Measurements from ENCODE around the gene C6orf89. TPM values are rescaled to one million over a fixed set of nuclear protein-coding genes. Genes with fewer than 3 reads are reported as not detected.
A peak's percentile ranks its signal among the peaks of the same experiment; 100 is the strongest.

Gene C6orf89, protein sequence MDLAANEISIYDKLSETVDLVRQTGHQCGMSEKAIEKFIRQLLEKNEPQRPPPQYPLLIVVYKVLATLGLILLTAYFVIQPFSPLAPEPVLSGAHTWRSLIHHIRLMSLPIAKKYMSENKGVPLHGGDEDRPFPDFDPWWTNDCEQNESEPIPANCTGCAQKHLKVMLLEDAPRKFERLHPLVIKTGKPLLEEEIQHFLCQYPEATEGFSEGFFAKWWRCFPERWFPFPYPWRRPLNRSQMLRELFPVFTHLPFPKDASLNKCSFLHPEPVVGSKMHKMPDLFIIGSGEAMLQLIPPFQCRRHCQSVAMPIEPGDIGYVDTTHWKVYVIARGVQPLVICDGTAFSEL
- total RNA-seq = 10 to 100 TPM; 27.2 to 27.7 (median 27.4) TPM

DNA sequence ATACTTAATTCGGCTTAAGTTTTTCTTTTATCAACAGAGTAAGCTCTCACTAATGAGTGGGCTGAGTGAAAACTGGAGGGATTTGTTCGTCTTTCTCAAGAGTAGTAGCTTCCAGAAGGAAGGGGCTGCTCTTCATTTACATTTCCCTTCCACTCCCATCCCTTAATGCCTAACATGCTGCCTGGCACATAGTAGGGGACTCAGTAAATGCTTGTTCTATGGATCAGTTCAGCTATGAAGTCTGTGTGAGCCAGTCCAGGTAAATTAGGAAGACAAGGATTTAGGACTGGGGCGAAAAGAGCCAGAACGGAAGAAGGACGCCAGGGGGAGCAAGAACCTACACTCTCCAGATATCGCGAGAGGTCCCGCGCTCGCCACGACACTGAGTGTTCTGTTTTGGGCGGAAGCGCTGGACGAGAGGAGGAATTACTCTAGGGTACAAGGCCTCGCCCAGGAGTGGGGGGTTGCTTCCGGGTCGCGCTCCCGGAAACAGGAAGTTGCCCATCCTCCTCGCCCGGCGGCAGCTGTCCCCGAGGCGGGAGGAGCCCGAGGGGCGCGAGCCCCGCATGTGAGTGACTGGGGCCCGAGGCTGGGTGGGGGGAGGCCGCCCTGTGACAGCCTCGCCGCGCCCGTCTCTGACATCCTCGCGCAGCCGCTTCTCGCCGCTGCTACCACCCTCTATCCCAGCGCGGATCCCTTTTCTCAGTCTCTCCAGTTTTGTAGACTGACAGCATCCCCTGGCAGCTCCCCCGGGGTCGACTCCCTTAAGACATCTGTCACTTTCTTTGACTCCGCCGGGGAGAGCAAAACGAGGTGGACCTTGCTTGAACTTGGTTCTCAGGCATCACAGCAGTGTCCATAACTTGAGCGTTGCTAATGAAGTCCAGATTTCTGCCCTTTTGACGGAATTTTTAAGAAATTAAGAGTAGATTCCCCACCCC is at the start of gene C6orf89:
TSS of gene C6orf89 (plus strand) at position 492 of the 941 bp plus-strand sequence. CDS start 13,493 bp downstream, outside the sequence.
- ATAC-seq (peak; percentile 99), DNase-seq (peak; percentile 96)
- no peaks in the 10 kb centered on the region for H3K36me3 Mint-ChIP-seq (ENCODE audit: insufficient read depth)
- H3K27me3 Mint-ChIP-seq (ENCODE audit: low read depth) = no peaks in the 10 kb centered on the region
- peaks cover 33% of the 10 kb centered on the region for H3K4me1 Mint-ChIP-seq (ENCODE audit: low read depth)
- no peaks in the 10 kb centered on the region for H3K9me3 Mint-ChIP-seq
- H3K4me3 Mint-ChIP-seq = peak within 1 kb of the TSS; percentile 93

DNA sequence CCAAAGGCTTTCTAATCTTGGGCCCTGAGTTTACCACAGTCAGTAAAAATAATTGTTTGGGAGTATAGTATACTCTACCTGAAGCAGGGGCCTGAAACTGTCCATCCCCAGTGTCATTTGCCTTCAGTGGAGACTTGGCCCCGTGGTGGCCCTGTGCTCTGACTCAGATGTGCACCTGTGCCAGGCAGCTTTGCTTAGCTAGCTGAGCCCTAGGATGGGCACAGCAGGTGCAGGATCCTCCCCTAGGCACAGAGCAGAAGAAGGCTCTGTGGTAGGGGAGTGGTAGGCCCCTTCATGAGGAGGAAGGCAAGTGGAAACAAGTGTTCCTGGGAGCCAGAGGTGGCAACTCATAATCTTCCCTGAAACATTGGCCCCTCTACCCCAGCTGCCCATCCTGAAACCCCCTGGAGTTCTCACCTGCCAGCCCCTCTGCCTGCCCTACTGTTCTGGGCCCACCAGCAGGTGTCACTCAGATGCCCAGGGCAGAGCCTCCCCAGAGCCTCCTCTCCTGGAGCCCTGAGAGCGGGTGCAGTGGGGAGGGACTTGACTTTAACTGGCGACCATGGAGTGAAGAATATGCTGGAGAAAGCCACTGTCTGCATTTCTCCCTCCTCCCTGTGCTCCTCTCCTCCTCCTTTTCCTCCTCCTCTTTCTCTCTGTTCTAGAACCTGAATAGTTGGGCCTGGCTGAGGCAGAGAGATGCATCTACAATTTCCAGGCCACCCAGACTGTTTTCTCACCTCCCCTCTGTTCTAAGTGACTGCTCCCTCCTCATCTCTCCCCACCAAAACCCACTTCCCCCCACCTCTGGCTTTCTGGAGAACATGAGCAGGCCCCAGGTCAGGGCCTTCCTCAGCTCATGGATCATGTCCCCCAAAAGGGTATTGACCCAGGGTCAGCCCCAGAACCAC is 49.4 kb upstream of the C6orf89 start:
- no peaks in the 10 kb centered on the region for H3K36me3 Mint-ChIP-seq (ENCODE audit: insufficient read depth)

DNA sequence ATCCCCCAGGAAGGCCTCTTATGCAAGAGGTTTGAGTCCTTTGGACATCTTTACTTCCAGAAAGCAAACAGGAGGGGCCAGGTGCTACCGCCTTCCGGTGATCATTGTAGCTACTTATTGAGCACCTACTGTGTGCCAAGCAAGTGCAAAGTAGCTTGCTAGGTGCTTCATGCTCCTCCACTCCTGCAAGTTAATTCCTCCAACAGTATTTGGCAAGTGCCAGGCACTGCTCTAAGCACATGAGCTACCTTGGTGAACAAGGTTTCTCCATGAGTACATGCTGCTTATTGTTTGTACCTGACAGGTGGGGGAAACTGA is 48.8 kb upstream of the C6orf89 start:
- peaks cover 8% of the 10 kb centered on the region for H3K4me1 Mint-ChIP-seq (ENCODE audit: low read depth)
- no peaks in the 10 kb centered on the region for H3K36me3 Mint-ChIP-seq (ENCODE audit: insufficient read depth)
- H3K9me3 Mint-ChIP-seq = no peaks in the 10 kb centered on the region
- DNase-seq = no peak
- H3K27me3 Mint-ChIP-seq (ENCODE audit: low read depth) = peaks cover 27% of the 10 kb centered on the region
- no peak for ATAC-seq
- no peak overlapping the region for H3K4me3 Mint-ChIP-seq

More for the DNA sequence above, 49.4 kb upstream of the C6orf89 start:
- ATAC-seq (no peak), DNase-seq (no peak)
- peaks cover 27% of the 10 kb centered on the region for H3K27me3 Mint-ChIP-seq (ENCODE audit: low read depth)
- H3K4me3 Mint-ChIP-seq = no peak overlapping the region
- H3K4me1 Mint-ChIP-seq (ENCODE audit: low read depth) = peaks cover 8% of the 10 kb centered on the region
- H3K9me3 Mint-ChIP-seq = no peaks in the 10 kb centered on the region

DNA sequence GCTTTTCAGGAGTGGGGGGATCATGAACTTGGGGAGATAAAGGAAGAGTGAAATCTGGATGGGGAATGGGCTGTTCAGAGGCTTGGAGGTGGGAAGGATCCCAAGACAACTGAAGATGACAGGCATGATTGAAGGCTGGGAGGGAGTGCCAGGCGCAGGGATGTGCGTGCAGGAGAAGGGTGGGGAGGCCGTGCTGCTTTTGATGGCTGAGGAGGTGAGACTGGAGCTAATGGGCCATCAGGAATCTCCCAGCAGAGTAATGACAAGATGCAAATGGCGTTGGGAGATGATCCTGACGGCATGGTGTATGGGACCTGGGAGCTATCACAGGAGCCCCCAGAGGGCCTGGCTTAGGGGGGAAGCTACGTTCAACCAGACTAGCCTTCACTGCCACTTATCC is 48.1 kb upstream of the C6orf89 start:
- H3K27me3 Mint-ChIP-seq (ENCODE audit: low read depth) = peaks cover 27% of the 10 kb centered on the region
- H3K36me3 Mint-ChIP-seq (ENCODE audit: insufficient read depth) = no peaks in the 10 kb centered on the region
- no peaks in the 10 kb centered on the region for H3K9me3 Mint-ChIP-seq
- no peak for DNase-seq
- H3K4me3 Mint-ChIP-seq = no peak overlapping the region
- no peak for ATAC-seq
- H3K4me1 Mint-ChIP-seq (ENCODE audit: low read depth) = peaks cover 8% of the 10 kb centered on the region

DNA sequence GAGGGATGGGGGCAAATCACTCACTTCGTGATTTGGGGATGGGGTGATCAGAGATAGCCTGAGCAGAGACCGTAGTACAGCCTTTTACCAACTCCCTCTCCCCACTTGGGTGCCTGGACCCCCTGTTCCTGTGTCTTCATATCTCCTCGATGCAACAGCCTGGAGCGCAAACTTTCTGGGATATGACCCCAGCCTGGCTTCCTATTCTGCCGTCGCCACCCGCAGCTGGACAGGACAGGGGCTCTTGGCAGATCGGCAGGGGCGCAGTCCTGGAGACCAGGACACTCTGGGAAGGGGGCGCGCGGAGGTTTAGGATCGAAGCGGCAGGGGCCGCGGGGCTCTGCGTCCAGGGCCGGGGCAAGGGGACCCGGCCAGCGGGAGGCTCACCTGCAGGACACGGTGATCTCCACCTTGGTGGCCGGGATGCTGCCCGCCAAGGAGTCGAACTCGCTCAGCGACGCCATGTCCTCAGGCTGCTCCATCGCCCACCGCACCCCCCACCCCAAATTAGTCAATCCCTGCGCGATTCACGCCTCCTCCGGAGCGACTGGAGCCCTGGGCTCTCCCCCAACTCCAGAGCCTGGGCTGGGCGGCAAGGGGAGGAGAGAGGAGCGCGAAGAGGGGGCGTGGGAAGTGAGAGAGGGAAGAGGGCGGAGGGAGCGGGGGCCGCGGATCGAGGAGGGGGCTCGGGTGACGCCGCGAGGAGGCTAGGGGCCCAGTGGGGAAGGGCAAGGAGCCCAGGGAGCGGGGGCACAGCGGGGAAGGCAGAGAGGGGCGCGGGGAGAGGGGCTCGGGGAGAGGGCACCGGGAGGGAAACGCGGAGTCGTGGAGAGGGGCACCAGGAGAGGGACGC is 46.6 kb upstream of the C6orf89 start, which contains the start of gene CPNE5:
TSS of gene CPNE5 (minus strand) at position 549 of the 853 bp plus-strand sequence. CDS start at position 482, 67 bp downstream.
- H3K9me3 Mint-ChIP-seq = no peaks in the 10 kb centered on the region
- H3K27me3 Mint-ChIP-seq (ENCODE audit: low read depth) = peaks cover 29% of the 10 kb centered on the region
- peaks cover 8% of the 10 kb centered on the region for H3K4me1 Mint-ChIP-seq (ENCODE audit: low read depth)
- H3K4me3 Mint-ChIP-seq = peak within 1 kb of the TSS; percentile 76
- no peaks in the 10 kb centered on the region for H3K36me3 Mint-ChIP-seq (ENCODE audit: insufficient read depth)
- peak; percentile 13 to 30 for ATAC-seq
- no peak for DNase-seq

DNA sequence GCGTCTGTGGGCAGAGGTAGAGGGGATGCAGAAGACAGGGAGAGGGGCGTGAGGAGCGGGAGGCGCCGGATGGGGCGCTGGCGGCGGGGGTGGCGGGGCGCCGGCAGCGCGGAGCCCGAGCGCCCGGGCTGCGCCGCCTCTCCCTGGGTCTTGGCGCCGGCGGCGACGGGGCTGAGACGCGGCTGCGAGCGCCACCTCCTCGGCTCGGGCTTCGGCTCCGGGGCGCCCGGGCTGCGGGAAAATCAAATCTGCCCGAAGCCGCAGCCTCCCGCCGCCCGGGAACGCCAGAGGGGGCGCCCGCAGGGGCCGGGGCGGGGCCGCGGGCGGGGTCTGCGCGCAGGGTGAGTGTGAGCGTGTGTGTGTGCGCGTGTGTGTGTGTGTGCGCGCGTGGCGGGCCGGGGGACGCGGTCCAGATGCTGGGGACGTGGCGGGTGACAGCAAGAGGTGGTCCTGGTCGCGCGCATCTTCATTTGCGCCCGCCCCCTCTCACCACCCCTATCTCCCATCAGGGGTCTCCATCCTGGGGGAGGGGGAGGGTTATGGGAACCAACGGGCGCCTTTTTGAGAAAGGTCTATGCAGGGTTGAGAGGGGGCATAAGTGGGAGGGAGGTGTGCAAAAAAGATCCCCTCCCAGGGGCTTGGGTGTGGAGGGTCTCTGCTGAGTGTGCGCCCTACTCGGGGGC is 45.9 kb upstream of the C6orf89 start:
- no peaks in the 10 kb centered on the region for H3K9me3 Mint-ChIP-seq
- H3K27me3 Mint-ChIP-seq (ENCODE audit: low read depth) = peaks cover 29% of the 10 kb centered on the region
- H3K36me3 Mint-ChIP-seq (ENCODE audit: insufficient read depth) = no peaks in the 10 kb centered on the region
- ATAC-seq (peak; percentile 73 to 75), DNase-seq (peak; percentile 39)
- peaks cover 8% of the 10 kb centered on the region for H3K4me1 Mint-ChIP-seq (ENCODE audit: low read depth)
- H3K4me3 Mint-ChIP-seq = peak overlapping the region; percentile 76

DNA sequence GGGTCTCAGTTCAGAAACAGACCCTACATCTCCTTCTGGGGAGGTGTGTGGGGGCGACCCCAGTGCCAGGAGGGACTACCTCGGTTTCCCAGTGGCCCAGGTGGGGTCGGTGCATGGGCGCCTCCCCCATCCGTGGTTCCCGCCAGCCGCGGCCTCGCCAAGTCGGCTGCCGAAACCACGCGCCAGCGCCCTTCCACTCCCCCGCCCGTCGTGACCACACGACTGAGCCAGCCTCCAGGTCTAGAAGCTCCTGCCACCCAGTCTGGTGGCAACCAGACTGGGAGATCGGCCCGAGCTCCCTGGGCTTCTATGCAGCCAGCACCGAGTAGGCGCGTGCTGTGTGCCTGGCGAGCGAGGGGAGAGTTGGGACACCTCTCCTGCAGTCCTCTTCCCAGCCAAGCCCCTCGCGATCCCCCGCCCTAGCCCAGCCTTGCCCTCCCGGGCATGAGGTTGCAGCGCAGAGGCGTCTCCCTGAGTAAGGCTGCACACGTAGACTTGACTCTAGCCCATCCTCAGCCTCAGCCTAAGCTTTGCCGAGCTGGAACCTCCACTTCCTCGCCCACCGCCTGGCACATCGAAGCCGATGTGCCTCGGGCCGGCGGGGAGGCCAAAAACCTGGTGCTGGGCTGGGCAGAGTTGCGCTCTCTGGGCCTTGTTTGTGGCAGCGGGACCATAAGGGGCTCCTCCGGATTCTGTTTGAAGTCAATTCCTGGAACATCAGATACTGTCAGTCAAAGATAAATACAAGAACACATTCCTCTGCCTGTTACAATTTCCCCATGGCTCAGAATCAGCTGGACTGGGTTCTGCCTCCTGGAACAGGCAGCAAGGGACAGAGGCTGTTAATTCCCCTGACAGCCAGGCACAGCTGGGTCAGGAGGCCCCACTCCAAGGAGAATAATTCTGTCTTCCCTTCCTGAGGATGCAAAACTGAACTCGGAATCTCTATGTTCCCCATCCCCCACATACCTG is 45.0 kb upstream of the C6orf89 start:
- Mint-ChIP-seq H3K4me3 (peak overlapping the region; percentile 76), H3K36me3 (ENCODE audit: insufficient read depth) (no peaks in the 10 kb centered on the region), H3K27me3 (ENCODE audit: low read depth) (peaks cover 29% of the 10 kb centered on the region), H3K9me3 (no peaks in the 10 kb centered on the region), H3K4me1 (ENCODE audit: low read depth) (peaks cover 8% of the 10 kb centered on the region)
- DNase-seq (peak; percentile 15), ATAC-seq (peak; percentile 43 to 47)

DNA sequence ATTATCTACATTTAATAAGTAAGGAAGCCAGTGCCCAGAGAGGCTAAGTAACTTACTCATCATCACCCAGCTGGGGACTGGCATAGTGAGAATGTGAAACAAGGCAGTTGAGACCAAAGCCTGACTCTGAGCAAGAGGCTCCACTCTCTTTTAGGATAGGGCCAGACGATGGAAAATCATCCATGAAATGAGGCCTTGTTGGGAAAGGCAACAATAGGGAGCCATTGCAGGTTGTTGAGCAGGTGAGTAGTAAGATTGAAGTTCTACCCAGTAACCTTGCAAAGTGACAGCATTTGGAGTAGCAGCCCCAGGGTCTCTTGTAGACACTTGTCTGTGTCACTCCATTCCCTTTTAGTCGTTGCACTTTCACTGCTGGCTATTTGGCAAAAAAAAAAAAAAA is 44.0 kb upstream of the C6orf89 start:
- no peaks in the 10 kb centered on the region for H3K36me3 Mint-ChIP-seq (ENCODE audit: insufficient read depth)
- no peak overlapping the region for H3K4me3 Mint-ChIP-seq
- no peak for ATAC-seq
- H3K27me3 Mint-ChIP-seq (ENCODE audit: low read depth) = peaks cover 29% of the 10 kb centered on the region
- DNase-seq = no peak
- no peaks in the 10 kb centered on the region for H3K9me3 Mint-ChIP-seq
- peaks cover 8% of the 10 kb centered on the region for H3K4me1 Mint-ChIP-seq (ENCODE audit: low read depth)

DNA sequence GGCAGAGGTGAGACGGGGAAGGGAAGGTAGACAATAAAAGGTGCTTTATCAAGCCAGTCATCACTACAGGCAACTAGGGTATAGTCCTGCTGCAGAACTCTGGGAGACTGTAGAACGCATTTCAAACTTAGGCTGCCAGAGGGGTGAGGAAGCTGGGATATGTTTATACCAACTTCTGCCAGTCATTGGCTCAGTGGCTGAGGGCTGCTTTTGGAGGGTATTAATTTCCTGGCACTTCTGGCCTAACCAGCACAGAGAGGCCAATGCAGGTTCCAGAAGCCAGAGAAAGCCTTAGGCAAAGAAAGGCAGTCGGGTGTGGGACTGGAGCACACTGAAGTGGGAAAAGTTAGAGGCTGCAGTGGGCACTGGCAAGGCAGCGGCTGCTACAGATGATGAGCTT is 42.6 kb upstream of the C6orf89 start:
- ATAC-seq (no peak), DNase-seq (no peak)
- H3K4me3 Mint-ChIP-seq = no peak overlapping the region
- peaks cover 8% of the 10 kb centered on the region for H3K4me1 Mint-ChIP-seq (ENCODE audit: low read depth)
- no peaks in the 10 kb centered on the region for H3K9me3 Mint-ChIP-seq
- H3K36me3 Mint-ChIP-seq (ENCODE audit: insufficient read depth) = no peaks in the 10 kb centered on the region
- peaks cover 19% of the 10 kb centered on the region for H3K27me3 Mint-ChIP-seq (ENCODE audit: low read depth)

DNA sequence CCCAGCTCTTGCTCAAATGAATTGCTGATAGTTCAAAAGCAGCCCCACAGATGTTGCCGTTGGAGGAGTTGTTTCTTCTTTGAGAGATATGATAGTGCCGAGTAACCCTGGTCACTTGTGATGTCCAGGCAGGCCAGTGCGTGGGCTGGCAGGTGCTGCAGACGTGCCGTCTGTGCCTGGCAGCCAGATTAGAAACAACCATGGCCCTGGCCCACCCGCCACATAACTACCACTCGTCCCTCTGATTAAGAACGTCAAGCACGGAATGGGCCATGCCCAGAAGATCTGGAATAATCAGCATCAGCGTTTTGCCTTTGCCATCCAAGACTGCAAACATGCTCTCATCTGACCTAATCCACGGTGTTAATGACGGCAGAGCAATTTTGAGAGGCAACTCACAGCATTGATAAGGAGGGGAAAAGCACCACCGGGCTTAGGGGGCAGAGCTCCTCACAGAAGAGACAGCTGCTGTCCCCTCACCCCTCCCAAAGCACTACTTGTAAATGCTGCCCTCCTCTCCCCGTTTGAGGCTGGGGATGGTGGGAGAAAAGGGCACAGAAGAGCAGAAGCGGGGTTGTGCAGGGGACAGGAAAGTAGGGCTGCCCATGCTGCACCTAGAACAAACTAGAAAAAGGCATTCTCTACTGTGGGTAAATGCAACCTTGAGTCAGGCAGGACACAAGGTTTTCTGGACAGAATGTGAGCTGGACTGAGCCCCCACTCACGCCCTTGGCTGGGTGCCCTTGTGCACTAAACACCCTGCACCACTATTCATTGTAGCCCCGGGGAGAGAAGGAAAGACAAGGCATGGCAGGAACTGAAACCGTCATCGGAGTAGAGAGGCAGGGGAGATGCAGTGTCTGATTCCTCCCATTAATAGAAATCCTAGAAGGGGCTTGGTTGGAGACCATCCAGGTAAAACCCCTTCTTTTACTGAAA is 41.3 kb upstream of the C6orf89 start:
- ATAC-seq (no peak), DNase-seq (no peak)
- H3K4me3 Mint-ChIP-seq = no peak overlapping the region
- H3K36me3 Mint-ChIP-seq (ENCODE audit: insufficient read depth) = peaks cover 6% of the 10 kb centered on the region
- peaks cover 12% of the 10 kb centered on the region for H3K27me3 Mint-ChIP-seq (ENCODE audit: low read depth)
- no peaks in the 10 kb centered on the region for H3K9me3 Mint-ChIP-seq
- peaks cover 7% of the 10 kb centered on the region for H3K4me1 Mint-ChIP-seq (ENCODE audit: low read depth)

DNA sequence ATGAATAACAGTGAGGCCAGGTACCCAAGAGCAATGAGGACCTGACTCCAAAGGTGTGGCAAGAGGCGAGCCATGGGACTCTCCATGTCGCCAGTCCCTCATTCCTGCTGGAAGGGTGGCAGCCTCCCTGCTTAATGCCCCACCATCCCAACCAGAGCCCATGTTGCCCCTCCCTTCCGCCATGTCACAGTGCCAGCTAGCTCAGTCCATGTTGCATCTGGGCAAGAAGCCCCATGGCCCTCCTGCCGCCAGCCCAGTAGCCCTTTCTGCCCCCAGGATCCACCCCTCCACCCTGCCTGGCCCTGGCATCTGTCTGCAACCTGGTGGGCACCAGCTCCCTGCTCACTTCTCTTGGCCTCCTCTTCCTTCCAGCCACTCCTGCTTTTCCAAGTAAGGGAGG is 40.5 kb upstream of the C6orf89 start:
- H3K4me3 Mint-ChIP-seq = no peak overlapping the region
- peaks cover 10% of the 10 kb centered on the region for H3K27me3 Mint-ChIP-seq (ENCODE audit: low read depth)
- peaks cover 8% of the 10 kb centered on the region for H3K36me3 Mint-ChIP-seq (ENCODE audit: insufficient read depth)
- H3K9me3 Mint-ChIP-seq = peaks cover 3% of the 10 kb centered on the region
- DNase-seq (no peak), ATAC-seq (no peak)
- H3K4me1 Mint-ChIP-seq (ENCODE audit: low read depth) = peaks cover 7% of the 10 kb centered on the region

All from activated T-cell treated with anti-CD3 and anti-CD28 coated beads, Interleukin-2, amount 50 U/mL, for 4 hours (primary cell).